HG03025 (cell line): ENCODE results near the gene ABCC1.
"Not testable (repeated sequence)": the region's sequence is repeated elsewhere in the genome, so short reads cannot be mapped to it uniquely, and the experiment has no call there.

Experiments used
- ATAC-seq: cut with Tn5 transposase; IDR thresholded peaks from one replicate; pipeline ENCODE4 v1.9.1; 2021; ENCODE audit warnings: mild to moderate bottlenecking, moderate library complexity; ENCODE audit not compliant: unreplicated experiment, low FRiP score

ABCC1 gene

GRCh38 chr16:15942931-15943690, 6.3 kb upstream of the ABCC1 start:
- ATAC-seq, result no peak

GRCh38 chr16:15946257-15947044, 3.0 kb upstream of the ABCC1 start:
- ATAC-seq, result no peak

- ATAC-seq, result no peak
These were observed 1.4 kb upstream of the ABCC1 start for GRCh38 chr16:15947983-15948509.

- ATAC-seq, result peak; percentile 20
These were observed 745 bp upstream of the ABCC1 start for GRCh38 chr16:15948532-15949209.

GRCh38 chr16:15950161-15950854, 892 bp downstream of the ABCC1 start:
- no peak for ATAC-seq

- ATAC-seq, result no peak
These were observed 1.5 kb downstream of the ABCC1 start for GRCh38 chr16:15950869-15951268.

GRCh38 chr16:15951852-15952251, 2.4 kb downstream of the ABCC1 start:
- no peak for ATAC-seq

GRCh38 chr16:15952265-15952711, 2.9 kb downstream of the ABCC1 start:
- no peak for ATAC-seq

GRCh38 chr16:15953477-15953876, 4.1 kb downstream of the ABCC1 start:
- no peak for ATAC-seq

- ATAC-seq, result no peak
These were observed 4.8 kb downstream of the ABCC1 start for GRCh38 chr16:15953929-15954813.

- no peak for ATAC-seq
These were observed 5.4 kb downstream of the ABCC1 start for GRCh38 chr16:15954814-15955151.

- no peak for ATAC-seq
These were observed 6.0 kb downstream of the ABCC1 start for GRCh38 chr16:15955425-15955824.

- ATAC-seq, result not testable (repeated sequence)
These were observed 6.7 kb downstream of the ABCC1 start for GRCh38 chr16:15956106-15956505.

- no peak for ATAC-seq
These were observed 9.4 kb downstream of the ABCC1 start for GRCh38 chr16:15958703-15959348.

GRCh38 chr16:15960124-15960971, 10.9 kb downstream of the ABCC1 start:
- ATAC-seq, result no peak

- ATAC-seq, result no peak
These were observed 11.7 kb downstream of the ABCC1 start for GRCh38 chr16:15961060-15961511.

- ATAC-seq, result no peak
These were observed 12.2 kb downstream of the ABCC1 start for GRCh38 chr16:15961571-15962090.
